SJSA1 (cell line): ENCODE results near the gene KRTAP3-3. TPM values are rescaled to one million over a fixed set of nuclear protein-coding genes. Genes with fewer than 3 reads are reported as not detected.
"Not testable (repeated sequence)": the region's sequence is repeated elsewhere in the genome, so short reads cannot be mapped to it uniquely, and the experiment has no call there.

Source experiments
- DNase-seq, 2 experiments: peaks; one replicate each; pipeline ENCODE4 v3.0.0-alpha.2; 2015 to 2020; ENCODE audit warnings: low spot score in 2 of 2, low read depth in 1 of 2
- H3K27ac ChIP-seq: fragments of 250-450 bp; sonication (Bioruptor Pico); 2 replicates; pipeline ENCODE4 v1.5.1; 2020; ENCODE audit warnings: mild to moderate bottlenecking, moderate library complexity
- H3K27me3 ChIP-seq: fragments of 250-450 bp; sonication (Bioruptor Pico); replicated peaks from 2 replicates; pipeline ENCODE4 v1.5.1; 2020; ENCODE audit warnings: mild to moderate bottlenecking, moderate library complexity
- H3K36me3 ChIP-seq: fragments of 250-450 bp; sonication (Bioruptor Pico); 2 replicates; pipeline ENCODE4 v1.5.1; 2020; ENCODE audit warnings: mild to moderate bottlenecking
- H3K4me1 ChIP-seq: fragments of 250-450 bp; sonication (Bioruptor Pico); replicated peaks from 2 replicates; pipeline ENCODE4 v1.6.1; 2021; ENCODE audit warnings: mild to moderate bottlenecking
- H3K4me3 ChIP-seq: fragments of 250-450 bp; sonication (Bioruptor Pico); 2 replicates; pipeline ENCODE4 v1.5.1; 2020; ENCODE audit warnings: mild to moderate bottlenecking
- H3K9me3 ChIP-seq: fragments of 250-450 bp; sonication (Bioruptor Pico); replicated peaks from 2 replicates; pipeline ENCODE4 v1.5.1; 2020; ENCODE audit warnings: mild to moderate bottlenecking
- total RNA-seq: library from RNA; depleted of rRNA; stranded (reverse); fragments of >200 nt; shearing (Covaris generic); gene quantifications from 2 replicates; pipeline ENCODE4 v1.2.3, GENCODE V29; 2014; rRNA removed

Gene KRTAP3-3
- not detected in 2 replicates for total RNA-seq

DNA sequence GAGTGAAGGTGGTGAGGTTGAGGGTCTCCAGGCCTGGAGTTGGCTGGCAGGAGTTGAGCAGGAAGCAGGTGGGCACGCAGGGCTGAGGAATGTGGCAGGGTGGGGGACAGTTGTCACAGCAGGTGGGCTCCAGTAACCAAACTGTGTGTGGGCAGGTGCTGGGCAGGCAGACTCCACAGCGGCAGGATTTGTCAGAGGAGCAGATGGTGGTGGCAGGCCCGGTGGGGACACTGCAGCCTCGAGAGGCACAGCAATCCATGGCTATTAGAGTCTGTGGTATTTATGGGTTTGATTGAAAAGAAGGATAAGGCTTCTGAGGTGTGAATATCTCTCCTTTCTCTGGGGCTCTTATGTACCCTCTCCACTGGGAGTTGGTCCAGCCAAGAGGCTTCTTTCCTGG lies at the start of gene KRTAP3-3:
KRTAP3-3 (minus strand) TSS at position 326 of the 400 bp plus-strand sequence; CDS start at position 259, 67 bp downstream.
- Histone ChIP-seq H3K9me3 (0 out of 2 replicates have a peak, but pooled peaks cover 4% of the 10 kb centered on the region), H3K27me3 (no peaks in the 10 kb centered on the region), H3K4me1 (peaks cover 7% of the 10 kb centered on the region; the same call in 1 of the 2 replicates), H3K27ac (no peak within 1 kb of the TSS), H3K36me3 (no peaks in the 10 kb centered on the region), H3K4me3 (no peak within 1 kb of the TSS)
- no peak for DNase-seq

DNA sequence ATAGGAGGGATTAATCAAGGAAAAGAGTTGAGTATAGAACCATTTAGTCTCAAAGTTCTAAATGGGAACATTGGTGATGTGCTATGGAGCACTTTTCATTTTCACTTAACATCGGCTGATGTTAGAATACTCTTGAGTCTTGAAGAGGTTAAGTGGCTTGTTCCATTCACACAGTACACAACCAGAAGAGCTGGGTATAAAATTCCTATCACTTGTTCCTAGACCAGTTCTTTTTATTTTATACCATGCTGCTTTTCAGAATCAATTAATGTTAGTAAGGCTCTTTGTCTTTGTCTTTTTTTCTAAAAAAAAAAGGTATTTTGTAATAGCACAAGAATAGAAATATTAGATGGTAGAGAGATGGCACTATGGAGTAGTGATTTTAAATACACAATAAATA lies 49.0 kb upstream of the KRTAP3-3 start:
- H3K4me1 ChIP-seq: peaks cover 3% of the 10 kb centered on the region
- no peak overlapping the region for H3K4me3 ChIP-seq
- no peak overlapping the region for H3K27ac ChIP-seq
- H3K9me3 ChIP-seq: no peaks in the 10 kb centered on the region
- no peaks in the 10 kb centered on the region for H3K36me3 ChIP-seq
- H3K27me3 ChIP-seq: no peaks in the 10 kb centered on the region
- no peak for DNase-seq

DNA sequence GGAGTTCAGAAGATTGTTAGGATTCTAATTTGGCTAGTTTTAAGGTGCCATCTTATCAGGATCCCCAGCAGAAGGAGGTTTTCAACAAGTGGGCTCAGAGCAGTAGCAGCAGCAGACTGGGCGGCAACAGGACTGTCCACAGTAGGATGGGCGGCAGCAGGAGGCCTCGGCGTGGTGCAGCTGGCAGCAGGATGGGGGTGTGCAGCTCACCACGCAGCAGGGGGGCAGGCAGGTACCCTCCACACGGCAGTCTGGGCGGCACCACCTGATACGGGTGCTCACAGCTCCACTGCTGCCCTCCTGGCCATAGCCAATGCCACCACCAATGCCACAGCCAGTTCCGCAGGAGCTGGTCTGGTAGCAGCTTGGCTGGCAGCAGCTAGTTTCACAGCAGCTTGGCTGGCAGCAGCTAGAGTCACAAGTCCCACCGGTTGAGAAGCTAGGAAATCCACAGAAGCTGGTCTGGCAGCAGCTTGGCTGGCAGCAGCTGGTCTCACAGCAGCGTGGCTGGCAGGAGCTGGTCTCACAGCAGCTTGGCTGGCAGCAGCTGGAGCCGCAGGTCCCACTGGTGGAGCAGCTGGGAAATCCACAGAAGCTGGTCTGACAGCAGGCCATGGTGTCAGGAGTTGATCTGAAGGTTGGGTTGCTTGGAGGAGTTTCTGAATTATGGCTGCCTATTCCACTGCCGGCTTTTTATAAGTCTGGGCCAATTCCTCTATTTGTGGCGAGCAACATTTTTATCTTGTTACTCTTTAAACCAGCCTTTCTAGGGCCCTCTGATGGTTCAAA lies 47.0 kb upstream of the KRTAP3-3 start, which contains the start of gene KRTAP1-1:
KRTAP1-1 (minus strand) TSS at position 668 of the 789 bp plus-strand sequence; CDS start at position 615, 53 bp downstream.
- not testable (repeated sequence) for H3K27ac ChIP-seq, H3K27me3 ChIP-seq, H3K9me3 ChIP-seq, DNase-seq, H3K4me1 ChIP-seq, H3K4me3 ChIP-seq, H3K36me3 ChIP-seq

DNA sequence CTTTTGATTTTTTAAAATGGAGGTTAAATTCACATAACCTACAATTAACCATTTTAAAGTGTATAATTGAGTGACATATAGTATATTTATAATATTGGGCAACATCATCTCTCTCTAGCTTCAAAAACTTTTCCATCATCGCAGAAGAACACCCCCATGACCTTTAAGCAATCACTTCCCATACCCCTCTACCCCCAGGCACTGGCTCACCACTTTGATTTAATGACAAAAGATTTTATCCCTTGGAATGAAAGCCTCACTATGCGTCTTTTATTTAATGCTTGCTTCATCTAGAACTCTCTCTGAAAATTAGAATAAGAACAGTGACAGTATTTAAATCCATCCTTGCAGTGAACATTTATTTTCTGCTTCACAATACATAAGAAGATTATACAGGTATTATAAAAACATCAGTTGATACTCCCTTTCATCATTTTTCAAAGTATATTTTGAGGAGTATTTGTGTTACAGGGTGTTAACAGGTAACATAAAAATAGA lies 43.9 kb upstream of the KRTAP3-3 start:
- Histone ChIP-seq H3K4me3 (no peak overlapping the region), H3K9me3 (no peaks in the 10 kb centered on the region), H3K27ac (no peak overlapping the region), H3K4me1 (no peaks in the 10 kb centered on the region), H3K27me3 (no peaks in the 10 kb centered on the region), H3K36me3 (no peaks in the 10 kb centered on the region)
- no peak for DNase-seq

DNA sequence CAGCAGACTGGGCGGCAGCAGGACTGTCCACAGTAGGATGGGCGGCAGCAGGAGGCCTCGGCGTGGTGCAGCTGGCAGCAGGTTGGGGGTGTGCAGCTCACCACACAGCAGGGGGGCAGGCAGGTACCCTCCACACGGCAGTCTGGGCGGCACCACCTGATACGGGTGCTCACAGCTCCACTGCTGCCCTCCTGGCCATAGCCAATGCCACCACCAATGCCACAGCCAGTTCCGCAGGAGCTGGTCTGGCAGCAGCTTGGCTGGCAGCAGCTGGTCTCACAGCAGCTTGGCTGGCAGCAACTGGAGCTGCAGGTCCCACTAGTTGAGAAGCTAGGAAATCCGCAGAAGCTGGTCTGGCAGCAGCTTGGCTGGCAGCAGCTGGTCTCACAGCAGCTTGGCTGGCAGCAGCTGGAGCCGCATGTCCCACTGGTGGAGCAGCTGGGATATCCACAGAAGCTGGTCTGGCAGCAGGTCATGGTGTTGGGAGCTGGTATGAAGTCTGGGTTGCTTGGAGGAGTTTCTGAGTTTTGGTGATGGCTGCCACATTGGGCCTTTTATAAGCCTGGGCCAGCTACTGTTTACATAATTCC lies 40.5 kb upstream of the KRTAP3-3 start, which contains the start of gene KRTAP1-3:
KRTAP1-3 (minus strand) TSS at position 529 of the 590 bp plus-strand sequence; CDS start at position 476, 53 bp downstream.
- DNase-seq, H3K36me3 ChIP-seq, H3K9me3 ChIP-seq, H3K4me1 ChIP-seq, H3K4me3 ChIP-seq, H3K27me3 ChIP-seq, H3K27ac ChIP-seq: not testable (repeated sequence)

DNA sequence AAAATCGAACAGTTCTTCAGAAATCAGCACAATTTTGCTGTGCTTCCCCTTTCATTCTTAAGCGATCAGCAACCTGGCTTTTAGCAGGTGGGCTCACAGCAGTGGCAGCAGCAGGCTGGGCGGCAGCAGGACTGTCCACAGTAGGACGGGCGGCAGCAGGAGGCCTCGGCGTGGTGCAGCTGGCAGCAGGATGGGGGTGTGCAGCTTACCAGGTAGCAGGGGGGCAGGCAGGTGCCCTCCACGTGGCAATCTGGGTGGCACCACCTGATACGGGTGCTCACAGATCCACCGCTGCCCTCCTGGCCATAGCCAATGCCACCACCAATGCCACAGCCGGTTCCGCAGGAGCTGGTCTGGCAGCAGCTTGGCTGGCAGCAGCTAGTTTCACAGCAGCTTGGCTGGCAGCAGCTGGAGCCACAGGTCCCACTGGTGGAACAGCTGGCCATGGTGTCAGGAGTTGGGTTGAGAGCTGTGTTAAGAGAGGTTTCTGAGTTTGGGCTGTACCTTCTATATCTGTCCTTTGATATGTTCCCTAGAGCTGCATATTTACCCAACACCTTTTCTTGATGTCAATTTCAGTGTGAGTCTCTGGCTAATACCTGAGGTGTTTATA lies 35.8 kb upstream of the KRTAP3-3 start, which contains the start of gene KRTAP1-4:
KRTAP1-4 (minus strand) TSS at position 563 of the 613 bp plus-strand sequence; CDS start at position 446, 117 bp downstream.
- no peaks in the 10 kb centered on the region for H3K36me3 ChIP-seq
- DNase-seq: no peak

DNA sequence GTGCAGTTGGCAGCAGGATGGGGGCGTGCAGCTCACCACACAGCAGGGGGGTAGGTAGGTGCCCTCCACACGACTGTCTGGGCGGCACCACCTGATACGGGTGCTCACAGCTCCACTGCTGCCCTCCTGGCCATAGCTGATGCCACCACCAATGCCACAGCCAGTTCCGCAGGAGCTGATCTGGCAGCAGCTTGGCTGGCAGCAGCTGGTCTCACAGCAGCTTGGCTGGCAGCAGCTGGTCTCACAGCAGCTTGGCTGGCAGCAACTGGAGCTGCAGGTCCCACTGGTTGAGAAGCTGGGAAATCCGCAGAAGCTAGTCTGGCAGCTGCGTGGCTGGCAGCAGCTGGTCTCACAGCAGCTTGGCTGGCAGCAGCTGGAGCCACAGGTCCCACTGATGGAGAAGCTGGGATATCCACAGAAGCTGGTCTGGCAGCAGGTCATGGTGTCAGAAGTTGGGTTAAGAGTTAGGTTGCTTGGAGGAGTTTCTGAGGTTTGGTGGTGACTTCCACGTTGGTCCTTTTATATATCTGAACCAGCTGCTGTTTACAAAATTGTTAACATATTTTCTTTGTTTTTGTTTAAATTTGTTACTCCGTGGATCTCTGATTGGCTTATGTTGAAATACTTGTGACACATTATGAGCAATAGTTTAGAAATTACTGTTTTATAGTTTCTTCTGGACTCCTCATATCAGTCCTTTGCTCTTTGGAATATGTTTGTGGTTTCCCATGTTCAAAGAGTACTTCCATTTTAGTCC lies 32.9 kb upstream of the KRTAP3-3 start, which contains the start of gene KRTAP1-5:
KRTAP1-5 (minus strand) TSS at position 494 of the 757 bp plus-strand sequence; CDS start at position 441, 53 bp downstream.
- DNase-seq: peak in 1 of 2 experiments; percentile 58
- H3K9me3 ChIP-seq: no peaks in the 10 kb centered on the region
- no peaks in the 10 kb centered on the region for H3K27me3 ChIP-seq
- H3K4me1 ChIP-seq: peaks cover 14% of the 10 kb centered on the region
- H3K27ac ChIP-seq: peak within 1 kb of the TSS; percentile 10
- no peak within 1 kb of the TSS for H3K4me3 ChIP-seq
- H3K36me3 ChIP-seq: no peaks in the 10 kb centered on the region

More for the DNA sequence above, 35.8 kb upstream of the KRTAP3-3 start, which contains the start of gene KRTAP1-4:
- no peaks in the 10 kb centered on the region for H3K27me3 ChIP-seq
- no peak within 1 kb of the TSS for H3K4me3 ChIP-seq
- H3K4me1 ChIP-seq: peaks cover 14% of the 10 kb centered on the region
- no peaks in the 10 kb centered on the region for H3K9me3 ChIP-seq
- no peak within 1 kb of the TSS for H3K27ac ChIP-seq

DNA sequence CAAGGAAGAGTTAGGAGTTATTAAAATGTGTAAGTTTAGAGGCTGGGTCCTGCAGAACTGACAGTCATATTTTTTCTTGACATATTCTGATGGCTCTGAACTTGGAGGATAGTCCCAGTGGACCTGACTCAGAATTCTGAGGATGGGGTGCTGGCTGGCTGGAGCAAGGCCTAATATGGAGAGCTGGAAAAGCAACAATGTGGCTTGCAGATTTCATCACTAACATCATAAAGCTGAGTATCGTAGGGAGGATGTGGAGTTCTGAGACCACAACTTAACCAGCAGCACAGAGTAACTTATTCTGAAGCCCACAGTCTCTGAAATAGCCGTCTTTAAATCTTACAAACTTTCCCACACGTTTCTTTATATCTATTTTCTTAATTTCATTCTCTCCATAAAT lies 30.7 kb upstream of the KRTAP3-3 start:
- H3K4me3 ChIP-seq: no peak overlapping the region
- no peak overlapping the region for H3K27ac ChIP-seq
- DNase-seq: no peak
- peaks cover 14% of the 10 kb centered on the region for H3K4me1 ChIP-seq
- no peaks in the 10 kb centered on the region for H3K36me3 ChIP-seq
- H3K9me3 ChIP-seq: no peaks in the 10 kb centered on the region
- no peaks in the 10 kb centered on the region for H3K27me3 ChIP-seq

DNA sequence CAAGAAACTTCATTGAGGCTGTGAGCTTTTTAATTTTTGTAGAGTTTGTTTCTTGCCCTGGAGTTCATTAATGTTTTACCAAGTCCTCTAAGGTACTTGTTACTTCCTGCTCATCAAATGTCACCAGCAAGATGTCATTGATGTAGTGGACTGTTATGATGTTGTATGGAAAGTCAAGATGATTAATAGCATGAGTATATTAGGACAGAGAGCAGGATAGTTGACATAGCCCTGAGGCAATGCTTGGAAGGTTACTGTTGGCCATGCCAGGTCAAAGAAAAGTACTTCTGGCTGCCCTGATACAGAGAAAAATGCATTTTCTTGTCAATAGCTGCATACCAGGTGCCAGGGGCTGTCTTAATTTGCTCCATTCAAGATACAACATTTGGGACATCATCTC lies 26.4 kb upstream of the KRTAP3-3 start:
- Histone ChIP-seq H3K27me3 (no peaks in the 10 kb centered on the region), H3K9me3 (no peaks in the 10 kb centered on the region), H3K4me1 (no peaks in the 10 kb centered on the region), H3K27ac (no peak overlapping the region), H3K36me3 (no peaks in the 10 kb centered on the region), H3K4me3 (no peak overlapping the region)
- no peak for DNase-seq

DNA sequence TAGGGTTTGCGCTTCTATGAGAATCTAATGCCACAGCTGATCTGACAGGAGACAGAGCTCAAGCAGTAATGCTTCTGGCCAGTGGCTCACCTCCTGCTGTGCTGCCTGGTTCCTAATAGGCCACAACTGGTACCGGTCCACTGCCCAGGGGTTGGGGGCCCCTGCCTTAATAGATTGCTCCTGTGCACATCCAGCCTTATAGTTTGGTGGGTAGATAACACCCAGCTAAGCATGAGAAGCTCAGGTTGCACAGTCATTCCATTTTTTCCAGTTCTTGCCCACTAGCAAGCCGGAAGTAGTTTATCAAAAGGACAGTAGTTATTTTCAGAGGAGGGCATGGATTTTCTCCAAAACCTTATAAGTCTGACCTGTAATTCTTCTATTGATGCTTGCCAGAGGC lies 25.5 kb upstream of the KRTAP3-3 start:
- DNase-seq: no peak
- Histone ChIP-seq H3K4me1 (no peaks in the 10 kb centered on the region), H3K9me3 (no peaks in the 10 kb centered on the region), H3K4me3 (no peak overlapping the region), H3K27me3 (no peaks in the 10 kb centered on the region), H3K36me3 (no peaks in the 10 kb centered on the region), H3K27ac (no peak overlapping the region)

DNA sequence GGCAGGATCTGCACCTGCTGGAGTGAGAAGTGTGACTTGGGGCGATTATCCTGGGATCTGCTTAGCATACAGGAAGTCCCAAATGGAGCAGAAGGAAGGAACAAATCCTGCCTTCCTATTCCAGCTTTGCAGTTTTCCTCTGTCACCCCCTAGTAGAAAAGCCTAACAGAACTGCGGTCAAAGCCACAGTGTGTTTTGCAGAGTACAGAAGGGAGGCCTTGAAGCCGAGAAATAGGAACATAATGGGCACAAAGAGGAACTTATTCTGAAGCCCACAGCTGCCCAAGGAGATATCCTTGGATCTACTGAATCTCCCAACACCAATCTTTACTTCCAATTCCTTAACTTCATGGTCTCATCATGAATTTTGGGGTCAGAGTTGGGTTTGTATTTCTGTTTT lies 24.6 kb upstream of the KRTAP3-3 start:
- H3K4me1 ChIP-seq: no peaks in the 10 kb centered on the region
- no peaks in the 10 kb centered on the region for H3K36me3 ChIP-seq
- DNase-seq: no peak

DNA sequence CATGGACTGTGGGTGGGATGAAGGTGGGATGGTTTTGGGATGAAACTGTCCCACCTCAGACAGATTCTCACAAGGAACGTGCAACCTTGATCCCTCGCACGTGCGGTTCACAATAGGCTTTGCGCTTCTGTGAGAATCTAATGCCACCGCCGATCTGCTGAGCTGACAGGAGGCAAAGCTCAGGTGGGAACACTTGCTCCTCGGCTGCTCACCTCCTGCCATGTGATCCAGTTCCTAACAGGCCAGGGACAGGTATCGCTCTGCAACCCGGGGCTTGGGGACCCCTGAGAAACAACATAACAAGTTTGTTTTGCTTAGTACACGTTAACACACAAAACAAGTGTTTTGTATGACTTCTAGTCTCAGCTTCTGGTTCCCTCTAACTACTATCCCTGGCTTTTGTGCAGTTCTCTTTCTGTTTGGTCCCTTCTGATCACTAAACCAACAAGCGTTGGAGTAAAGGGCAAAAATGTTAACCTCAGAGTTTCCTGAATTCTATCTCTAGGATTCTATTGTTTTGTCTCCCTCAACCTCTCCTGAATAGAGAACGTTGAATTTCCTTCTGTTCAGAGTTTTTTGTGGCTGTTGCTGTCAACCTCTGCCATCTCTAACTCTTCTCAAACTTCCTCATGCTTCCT lies 22.7 kb upstream of the KRTAP3-3 start:
- no peaks in the 10 kb centered on the region for H3K4me1 ChIP-seq
- H3K27me3 ChIP-seq: no peaks in the 10 kb centered on the region
- H3K36me3 ChIP-seq: no peaks in the 10 kb centered on the region
- no peak for DNase-seq
- H3K27ac ChIP-seq: no peak overlapping the region
- no peak overlapping the region for H3K4me3 ChIP-seq
- no peaks in the 10 kb centered on the region for H3K9me3 ChIP-seq

More for the DNA sequence above, 24.6 kb upstream of the KRTAP3-3 start:
- H3K27me3 ChIP-seq: no peaks in the 10 kb centered on the region
- no peaks in the 10 kb centered on the region for H3K9me3 ChIP-seq
- H3K27ac ChIP-seq: no peak overlapping the region
- no peak overlapping the region for H3K4me3 ChIP-seq
